A549 (cell line): ENCODE results near the gene REPS2. TPM values are rescaled to one million over a fixed set of nuclear protein-coding genes. Genes with fewer than 3 reads are reported as not detected.

Experiments used
- ATAC-seq, 2 experiments: fragments of 200-7000 bp in 1 of 2; fragments of >200 bp in 1 of 2; cut with Nextera tagmentation in 1 of 2; cut with Tn5 transposase in 1 of 2; 3 replicates each; pipeline versions ENCODE4 v1.8.0 to v1.9.1; 2018 to 2020; ENCODE audit warnings: mild to moderate bottlenecking in 1 of 2, moderate library complexity in 1 of 2
- CTCF ChIA-PET: fragments of 300-600 bp; sonication (Branson Sonifier 250); formaldehyde crosslinking; extraction: SDS; loops from one replicate; lab custom pipeline; 2021; ENCODE audit warnings: antibody characterized with exemption, inconsistent platforms; lab: Yijun Ruan, JAX
- POLR2A ChIA-PET: fragments of 350-600 bp; formaldehyde crosslinking; extraction: SDS; loops from one replicate; lab custom pipeline; 2021; ENCODE audit warnings: antibody characterized with exemption, inconsistent platforms; lab: Yijun Ruan, JAX
- DNase-seq, 2 experiments: peaks; one replicate each; pipeline versions ENCODE4 v3.0.0 to v3.0.0-alpha.2; 2011 to 2016; ENCODE audit warnings: low read depth in 1 of 2, low spot score in 1 of 2
- FAIRE-seq: peaks from 2 replicates; lab custom pipeline; 2011; peaks lifted over from hg19 to GRCh38; lab: Jason Lieb, UNC
- H3K27ac ChIP-seq, 2 experiments: fragments of >200 bp; sonication (Bioruptor Twin); formaldehyde crosslinking; 3 replicates each; pipeline ENCODE4 v1.5.1; 2016 to 2017
- H3K4me1 ChIP-seq: fragments of >200 bp; sonication (Bioruptor Twin); formaldehyde crosslinking; 3 replicates; pipeline ENCODE4 v1.6.1; 2016
- H3K4me2 ChIP-seq: fragments of >200 bp; sonication (Bioruptor Twin); formaldehyde crosslinking; 3 replicates; pipeline ENCODE4 v1.6.1; 2016
- H3K4me3 ChIP-seq: fragments of >200 bp; sonication (Bioruptor Twin); formaldehyde crosslinking; 3 replicates; pipeline ENCODE4 v1.5.1; 2016
- H3K9me3 ChIP-seq: fragments of >200 bp; sonication (Bioruptor Twin); formaldehyde crosslinking; 3 replicates; pipeline ENCODE4 v1.6.1; 2016
- BCL3 ChIP-seq: fragments of >200 bp; sonication (Bioruptor Twin); formaldehyde crosslinking; IDR thresholded peaks from 3 replicates; pipeline ENCODE4 v1.6.1; 2016
- BHLHE40 ChIP-seq: IDR thresholded peaks from 2 replicates; pipeline ENCODE4 v1.6.1; 2012; ENCODE audit warnings: low read depth, low read length, inconsistent platforms
- CBX2 ChIP-seq: fragments of 200-600 bp; sonication (generic); IDR thresholded peaks from 2 replicates; pipeline ENCODE4 v1.6.1; 2016; ENCODE audit warnings: low read depth, mild to moderate bottlenecking, borderline replicate concordance
- CBX8 ChIP-seq: fragments of 200-600 bp; sonication (generic); IDR thresholded peaks from 2 replicates; pipeline ENCODE4 v1.6.1; 2016
- CEBPB ChIP-seq, 2 experiments: fragments of >200 bp in 1 of 2; sonication (Bioruptor Twin) in 1 of 2; formaldehyde crosslinking in 1 of 2; IDR thresholded peaks; 2 replicates each; pipeline ENCODE4 v1.6.1; 2012 to 2016
- CHD4 ChIP-seq: fragments of 200-600 bp; sonication (generic); IDR thresholded peaks from 2 replicates; pipeline ENCODE4 v1.6.1; 2016; ENCODE audit warnings: antibody characterized with exemption, mild to moderate bottlenecking, borderline replicate concordance
- EHMT2 ChIP-seq: fragments of 200-600 bp; sonication (generic); IDR thresholded peaks from 2 replicates; pipeline ENCODE4 v1.6.1; 2016; ENCODE audit warnings: antibody characterized with exemption, low read depth, mild to moderate bottlenecking, moderate library complexity
- EP300 ChIP-seq, 2 experiments: fragments of >200 bp; sonication (Bioruptor Twin); formaldehyde crosslinking; IDR thresholded peaks; 2 replicates in 1 of 2; 3 replicates in 1 of 2; pipeline ENCODE4 v1.6.1; 2016 to 2017
- FOSB ChIP-seq: fragments of 250-450 bp; sonication (Bioruptor Pico); IDR thresholded peaks from 2 replicates; pipeline ENCODE4 v1.5.0; 2020; ENCODE audit warnings: mild to moderate bottlenecking, moderate library complexity
- FOSL2 ChIP-seq, 2 experiments: fragments of 450-650 bp in 1 of 2; fragments of >200 bp in 1 of 2; sonication (Bioruptor Twin) in 1 of 2; formaldehyde crosslinking; IDR thresholded peaks; 2 replicates each; pipeline versions ENCODE4 v1.5.0 to v1.6.1; 2016 to 2020; ENCODE audit warnings: mild to moderate bottlenecking in 1 of 2, moderate library complexity in 1 of 2
- FOXS1 ChIP-seq: fragments of 250-450 bp; sonication (Bioruptor Pico); IDR thresholded peaks from 2 replicates; pipeline ENCODE4 v1.5.0; 2020; ENCODE audit warnings: mild to moderate bottlenecking, moderate library complexity
- GATA3 ChIP-seq: IDR thresholded peaks from 2 replicates; pipeline ENCODE4 v1.6.1; 2012; ENCODE audit warnings: borderline replicate concordance
- HDAC2 ChIP-seq: fragments of 200-600 bp; sonication (generic); IDR thresholded peaks from 2 replicates; pipeline ENCODE4 v1.6.1; 2016
- HOXA7 ChIP-seq: fragments of 250-450 bp; sonication (Bioruptor Pico); IDR thresholded peaks from 2 replicates; pipeline ENCODE4 v1.5.0; 2020; ENCODE audit warnings: mild to moderate bottlenecking, moderate library complexity
- JUNB ChIP-seq: fragments of >200 bp; sonication (Bioruptor Twin); formaldehyde crosslinking; IDR thresholded peaks from 2 replicates; pipeline ENCODE4 v1.6.1; 2016
- KDM5A ChIP-seq: fragments of 200-600 bp; sonication (generic); IDR thresholded peaks from 2 replicates; pipeline ENCODE4 v1.6.1; 2016; ENCODE audit warnings: antibody characterized with exemption, mild to moderate bottlenecking
- MAZ ChIP-seq: fragments of 150-350 bp; IDR thresholded peaks from 2 replicates; pipeline ENCODE4 v1.6.1; 2014; ENCODE audit warnings: antibody characterized with exemption, low read depth, low read length, borderline replicate concordance
- NFE2L2 ChIP-seq: fragments of 150-350 bp; conservative IDR thresholded peaks from 2 replicates; pipeline ENCODE4 v1.6.1; 2014; ENCODE audit warnings: low read length
- NPAS2 ChIP-seq: fragments of 250-450 bp; sonication (Bioruptor Pico); IDR thresholded peaks from 2 replicates; pipeline ENCODE4 v1.8.0; 2022; ENCODE audit warnings: mild to moderate bottlenecking, moderate library complexity, borderline replicate concordance
- PHF8 ChIP-seq: fragments of 200-600 bp; sonication (generic); IDR thresholded peaks from 2 replicates; pipeline ENCODE4 v1.6.1; 2016; ENCODE audit warnings: low read depth, mild to moderate bottlenecking, antibody characterized with exemption, moderate library complexity, borderline replicate concordance
- RFX5 ChIP-seq: fragments of 450-650 bp; IDR thresholded peaks from 2 replicates; pipeline ENCODE4 v1.7.1; 2014; ENCODE audit warnings: antibody characterized with exemption, mild to moderate bottlenecking, moderate library complexity
- RNF2 ChIP-seq: fragments of 200-600 bp; sonication (generic); IDR thresholded peaks from 2 replicates; pipeline ENCODE4 v1.6.1; 2016; ENCODE audit warnings: low read depth, mild to moderate bottlenecking, antibody characterized with exemption, moderate library complexity, borderline replicate concordance
- SREBF2 ChIP-seq: fragments of 450-650 bp; IDR thresholded peaks from 2 replicates; pipeline ENCODE4 v1.6.1; 2014; ENCODE audit warnings: mild to moderate bottlenecking, moderate library complexity
- ZFP36 ChIP-seq: fragments of 450-650 bp; IDR thresholded peaks from 2 replicates; pipeline ENCODE4 v1.6.1; 2014; ENCODE audit warnings: borderline replicate concordance; ENCODE audit not compliant: partially characterized antibody
- ZNF302 ChIP-seq: fragments of 250-450 bp; sonication (Bioruptor Pico); IDR thresholded peaks from 2 replicates; pipeline ENCODE4 v1.9.0; 2021; ENCODE audit warnings: inconsistent platforms, mild to moderate bottlenecking, moderate library complexity
- ZSCAN20 ChIP-seq: fragments of 250-450 bp; sonication (Bioruptor Pico); IDR thresholded peaks from 2 replicates; pipeline ENCODE4 v1.8.0; 2022; ENCODE audit warnings: mild to moderate bottlenecking, moderate library complexity
- WGBS: methylation state at CpG from one replicate; pipeline ENCODE4 v1.1.6; 2017; ENCODE audit errors: missing lambda C conversion rate; 5-methylcytosine and 5-hydroxymethylcytosine counted together
- polyA plus RNA-seq, 4 experiments: library from polyadenylated mRNA; depleted of rRNA in 3 of 4; stranded (reverse); fragments of >200 nt; fragmentation: RNase III in 1 of 4; extraction: RNeasy Plus Mini Kit Qiagen cat#74134 plus additional on column Dnase treatment in 1 of 4; gene quantifications; 2 replicates in 3 of 4; 3 replicates in 1 of 4; pipeline ENCODE4 v1.2.3, GENCODE V29; 2011 to 2017
- TF ChIP-seq, protein P1 (sequence below): fragments of 450-650 bp; IDR thresholded peaks from 2 replicates; pipeline ENCODE4 v1.6.1; 2014; ENCODE audit warnings: antibody characterized with exemption
- TF ChIP-seq, protein P2 (sequence below): fragments of 150-350 bp; IDR thresholded peaks from 2 replicates; pipeline ENCODE4 v1.6.1; 2014; ENCODE audit warnings: low read depth, mild to moderate bottlenecking, low read length
- TF ChIP-seq, protein P3 (sequence below): fragments of 250-450 bp; sonication (Bioruptor Pico); IDR thresholded peaks from 2 replicates; pipeline ENCODE4 v1.5.0; 2021; ENCODE audit warnings: mild to moderate bottlenecking, moderate library complexity, borderline replicate concordance
- TF ChIP-seq, protein P4 (sequence below): fragments of >200 bp; sonication (Bioruptor Twin); formaldehyde crosslinking; IDR thresholded peaks from 2 replicates; pipeline ENCODE4 v1.6.1; 2016

The REPS2 gene
- polyA plus RNA-seq, 2 of the 4 experiments (the other 2 are of a cell fraction), result 0.17 to 0.76 TPM

- WGBS, result 70% methylated on average over 8 of the region's 8 CpGs
- DNase-seq (no peak), ATAC-seq (no peak), FAIRE-seq (no peak)
- Histone ChIP-seq H3K4me3 (no peak overlapping the region), H3K27ac (no peak overlapping the region), H3K4me2 (no peak overlapping the region), H3K4me1 (no peaks in the 10 kb centered on the region), H3K9me3 (no peaks in the 10 kb centered on the region)
- ChIA-PET POLR2A (no interaction called here), CTCF (interaction anchor here (0.7 to 2.5 kb wide), 6 partner anchors 11 to 145 kb away, joined by 3 to 10 read pairs (median 6); no protein-coding TSS in a partner anchor)
- TF ChIP-seq, protein P1, sequence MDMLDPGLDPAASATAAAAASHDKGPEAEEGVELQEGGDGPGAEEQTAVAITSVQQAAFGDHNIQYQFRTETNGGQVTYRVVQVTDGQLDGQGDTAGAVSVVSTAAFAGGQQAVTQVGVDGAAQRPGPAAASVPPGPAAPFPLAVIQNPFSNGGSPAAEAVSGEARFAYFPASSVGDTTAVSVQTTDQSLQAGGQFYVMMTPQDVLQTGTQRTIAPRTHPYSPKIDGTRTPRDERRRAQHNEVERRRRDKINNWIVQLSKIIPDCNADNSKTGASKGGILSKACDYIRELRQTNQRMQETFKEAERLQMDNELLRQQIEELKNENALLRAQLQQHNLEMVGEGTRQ, result no peak
- no peak for TF ChIP-seq CBX8
- no peak for TF ChIP-seq KDM5A
- no peak for TF ChIP-seq CBX2
- no peak for TF ChIP-seq CHD4
- no peak for TF ChIP-seq ZSCAN20 (CRISPR knock-in tag)
- TF ChIP-seq, protein P2, sequence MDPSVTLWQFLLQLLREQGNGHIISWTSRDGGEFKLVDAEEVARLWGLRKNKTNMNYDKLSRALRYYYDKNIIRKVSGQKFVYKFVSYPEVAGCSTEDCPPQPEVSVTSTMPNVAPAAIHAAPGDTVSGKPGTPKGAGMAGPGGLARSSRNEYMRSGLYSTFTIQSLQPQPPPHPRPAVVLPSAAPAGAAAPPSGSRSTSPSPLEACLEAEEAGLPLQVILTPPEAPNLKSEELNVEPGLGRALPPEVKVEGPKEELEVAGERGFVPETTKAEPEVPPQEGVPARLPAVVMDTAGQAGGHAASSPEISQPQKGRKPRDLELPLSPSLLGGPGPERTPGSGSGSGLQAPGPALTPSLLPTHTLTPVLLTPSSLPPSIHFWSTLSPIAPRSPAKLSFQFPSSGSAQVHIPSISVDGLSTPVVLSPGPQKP, result no peak
- TF ChIP-seq RNF2, result no peak
- TF ChIP-seq, protein P3, sequence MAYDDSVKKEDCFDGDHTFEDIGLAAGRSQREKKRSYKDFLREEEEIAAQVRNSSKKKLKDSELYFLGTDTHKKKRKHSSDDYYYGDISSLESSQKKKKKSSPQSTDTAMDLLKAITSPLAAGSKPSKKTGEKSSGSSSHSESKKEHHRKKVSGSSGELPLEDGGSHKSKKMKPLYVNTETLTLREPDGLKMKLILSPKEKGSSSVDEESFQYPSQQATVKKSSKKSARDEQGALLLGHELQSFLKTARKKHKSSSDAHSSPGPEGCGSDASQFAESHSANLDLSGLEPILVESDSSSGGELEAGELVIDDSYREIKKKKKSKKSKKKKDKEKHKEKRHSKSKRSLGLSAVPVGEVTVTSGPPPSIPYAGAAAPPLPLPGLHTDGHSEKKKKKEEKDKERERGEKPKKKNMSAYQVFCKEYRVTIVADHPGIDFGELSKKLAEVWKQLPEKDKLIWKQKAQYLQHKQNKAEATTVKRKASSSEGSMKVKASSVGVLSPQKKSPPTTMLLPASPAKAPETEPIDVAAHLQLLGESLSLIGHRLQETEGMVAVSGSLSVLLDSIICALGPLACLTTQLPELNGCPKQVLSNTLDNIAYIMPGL, result no peak
- TF ChIP-seq NFE2L2, result no peak
- no peak for TF ChIP-seq MAZ
- no peak for TF ChIP-seq ZFP36
- no peak for TF ChIP-seq PHF8
- TF ChIP-seq EP300 (IDR thresholded peaks at IDR 0.05), result no peak
- no peak for TF ChIP-seq FOSL2 (IDR thresholded peaks at IDR 0.05)
- no peak for TF ChIP-seq FOSL2 (CRISPR knock-in tag; IDR thresholded peaks at IDR 0.05)
- TF ChIP-seq ZNF302 (CRISPR knock-in tag), result no peak
- no peak for TF ChIP-seq EHMT2
- no peak for TF ChIP-seq GATA3
Measured at GRCh38 chrX:16903274-16904022, 43.0 kb upstream of the REPS2 start.

GRCh38 chrX:16910376-16910775, 36.1 kb upstream of the REPS2 start:
- no peak overlapping the region for H3K4me2 ChIP-seq
- POLR2A ChIA-PET, result no interaction called here
- DNase-seq (no peak), ATAC-seq (no peak)
- no peak for TF ChIP-seq FOSB (CRISPR knock-in tag)
- no peak for TF ChIP-seq CHD4
- no peak for TF ChIP-seq JUNB
- no peak for TF ChIP-seq NFE2L2
- TF ChIP-seq BCL3, result no peak
- TF ChIP-seq SREBF2, result no peak
- TF ChIP-seq NPAS2 (CRISPR knock-in tag), result no peak
- no peak for TF ChIP-seq FOXS1
- TF ChIP-seq GATA3, result no peak
- TF ChIP-seq EHMT2, result no peak
- TF ChIP-seq ZNF302 (CRISPR knock-in tag), result no peak
- no peak for TF ChIP-seq RFX5
- TF ChIP-seq CEBPB (IDR thresholded peaks at IDR 0.05), result no peak
- TF ChIP-seq BHLHE40, result no peak
- TF ChIP-seq HDAC2, result no peak
- no peak for TF ChIP-seq HOXA7 (CRISPR knock-in tag)
- TF ChIP-seq, protein P4, sequence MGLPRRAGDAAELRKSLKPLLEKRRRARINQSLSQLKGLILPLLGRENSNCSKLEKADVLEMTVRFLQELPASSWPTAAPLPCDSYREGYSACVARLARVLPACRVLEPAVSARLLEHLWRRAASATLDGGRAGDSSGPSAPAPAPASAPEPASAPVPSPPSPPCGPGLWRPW, result no peak
- TF ChIP-seq, protein P3, result no peak
- TF ChIP-seq, all 56 proteins: peak for 0
- CTCF ChIA-PET, result interaction anchor here (0.6 to 1.6 kb wide), 3 partner anchors 80 to 172 kb away, joined by 3 read pairs; no protein-coding TSS in a partner anchor
- no peak overlapping the region for H3K27ac ChIP-seq
- no peaks in the 10 kb centered on the region for H3K9me3 ChIP-seq
- no peaks in the 10 kb centered on the region for H3K4me1 ChIP-seq
- FAIRE-seq, result no peak
- no peak overlapping the region for H3K4me3 ChIP-seq
- WGBS, result 0% methylated on average over 1 of the region's 1 CpG
